ENCODE results near the gene PPP1R14B. TPM values are rescaled to one million over a fixed set of nuclear protein-coding genes. Genes with fewer than 3 reads are reported as not detected.

PPP1R14B gene
- total RNA-seq, 4 donors from 2014 or later, result 178 to 230 (median 203) TPM

DNA sequence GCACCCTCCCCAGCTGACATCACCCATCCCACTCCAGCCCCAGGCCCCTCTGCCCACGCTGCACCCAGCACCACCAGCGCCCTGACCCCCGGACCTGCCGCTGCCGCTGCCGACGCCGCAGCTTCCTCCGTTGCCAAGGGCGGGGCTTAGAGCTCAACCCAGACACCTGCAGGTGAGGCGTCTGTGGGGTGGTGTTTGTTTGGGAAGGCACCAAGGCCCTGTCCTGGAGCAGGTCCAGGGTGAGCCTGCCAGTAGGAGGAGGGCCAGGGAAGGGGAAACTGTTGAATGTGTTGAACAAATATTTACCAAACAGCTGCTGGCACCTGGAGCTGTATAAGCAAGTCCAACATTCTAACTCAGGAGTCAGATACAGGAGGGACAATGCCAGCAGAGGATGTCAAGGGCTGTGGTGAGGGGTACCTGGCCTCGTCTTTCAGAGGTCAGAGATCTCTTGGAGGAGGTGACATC, 9.2 kb downstream of the PPP1R14B start:
- intact Hi-C loops (cut with DNase I; ENCODE audit: low total_unique reads), result no loop called here
- DNase-seq (ENCODE audit: low spot score in 2 of 2), result no peak
- TF ChIP-seq, protein P1, sequence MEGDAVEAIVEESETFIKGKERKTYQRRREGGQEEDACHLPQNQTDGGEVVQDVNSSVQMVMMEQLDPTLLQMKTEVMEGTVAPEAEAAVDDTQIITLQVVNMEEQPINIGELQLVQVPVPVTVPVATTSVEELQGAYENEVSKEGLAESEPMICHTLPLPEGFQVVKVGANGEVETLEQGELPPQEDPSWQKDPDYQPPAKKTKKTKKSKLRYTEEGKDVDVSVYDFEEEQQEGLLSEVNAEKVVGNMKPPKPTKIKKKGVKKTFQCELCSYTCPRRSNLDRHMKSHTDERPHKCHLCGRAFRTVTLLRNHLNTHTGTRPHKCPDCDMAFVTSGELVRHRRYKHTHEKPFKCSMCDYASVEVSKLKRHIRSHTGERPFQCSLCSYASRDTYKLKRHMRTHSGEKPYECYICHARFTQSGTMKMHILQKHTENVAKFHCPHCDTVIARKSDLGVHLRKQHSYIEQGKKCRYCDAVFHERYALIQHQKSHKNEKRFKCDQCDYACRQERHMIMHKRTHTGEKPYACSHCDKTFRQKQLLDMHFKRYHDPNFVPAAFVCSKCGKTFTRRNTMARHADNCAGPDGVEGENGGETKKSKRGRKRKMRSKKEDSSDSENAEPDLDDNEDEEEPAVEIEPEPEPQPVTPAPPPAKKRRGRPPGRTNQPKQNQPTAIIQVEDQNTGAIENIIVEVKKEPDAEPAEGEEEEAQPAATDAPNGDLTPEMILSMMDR (IDR thresholded peaks at IDR 0.05), result no peak
- TF ChIP-seq POLR2A (IDR thresholded peaks at IDR 0.05), result no peak
- WGBS, 2 donors, result 48 to 67% methylated on average over 6 to 12 of the region's 12 CpGs
- no peak overlapping the region for H3K4me3 ChIP-seq (ENCODE audit: low read depth, poor library complexity, severe bottlenecking)

GRCh38 chr11:64235437-64236161, 11.1 kb downstream of the PPP1R14B start:
- DNase-seq (ENCODE audit: low spot score in 2 of 2), result no peak
- TF ChIP-seq POLR2A (IDR thresholded peaks at IDR 0.05), result no peak
- TF ChIP-seq, protein P1 (IDR thresholded peaks at IDR 0.05), result no peak
- intact Hi-C loops (cut with DNase I; ENCODE audit: low total_unique reads), result no loop called here
- peak overlapping the region; percentile 44 for H3K4me3 ChIP-seq (ENCODE audit: low read depth, poor library complexity, severe bottlenecking)
- 72 to 77% methylated on average over 12 of the region's 12 CpGs for WGBS, 2 donors

GRCh38 chr11:64234647-64235379, 11.9 kb downstream of the PPP1R14B start:
- no peak for DNase-seq (ENCODE audit: low spot score in 2 of 2)
- H3K4me3 ChIP-seq (ENCODE audit: low read depth, poor library complexity, severe bottlenecking), result peak overlapping the region; percentile 44
- no peak for TF ChIP-seq POLR2A (IDR thresholded peaks at IDR 0.05)
- TF ChIP-seq, protein P1 (IDR thresholded peaks at IDR 0.05), result no peak
- 1 to 7% methylated on average over 10 to 15 of the region's 80 CpGs for WGBS, 2 donors
- intact Hi-C loops (cut with DNase I; ENCODE audit: low total_unique reads), result no loop called here

DNA sequence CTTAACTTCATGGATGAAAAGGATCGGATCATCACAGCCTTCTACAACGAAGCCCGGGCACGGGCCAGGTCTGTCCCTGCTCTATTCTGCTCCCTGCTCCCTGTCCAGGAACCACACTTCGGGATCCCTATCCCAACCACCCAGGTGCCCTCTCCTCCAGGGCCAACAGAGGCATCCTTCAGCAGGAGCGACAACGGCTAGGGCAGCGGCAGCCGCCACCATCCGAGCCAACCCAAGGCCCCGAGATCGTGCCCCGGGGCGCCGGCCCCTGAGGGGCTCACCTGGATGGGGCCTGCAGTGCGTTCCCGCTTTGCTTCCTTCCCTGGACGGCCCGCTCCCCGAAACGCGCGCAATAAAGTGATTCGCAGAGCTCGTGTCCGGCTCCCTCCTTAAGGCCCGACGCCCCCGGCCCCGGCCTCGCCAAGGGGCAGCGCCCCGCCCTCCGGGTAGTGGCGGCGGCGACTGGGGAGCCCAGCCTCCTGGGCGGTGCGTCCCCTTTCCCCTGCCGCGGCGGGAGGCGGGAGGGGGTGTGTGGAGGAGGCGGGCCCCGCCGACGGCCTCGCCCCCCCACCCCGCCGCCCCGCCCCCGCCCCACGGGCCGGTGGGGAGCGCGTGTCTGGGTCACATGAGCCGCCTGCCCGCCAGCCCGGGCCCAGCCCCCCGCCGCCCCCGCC, 12.7 kb downstream of the PPP1R14B start, which contains the start of gene VEGFB:
Gene VEGFB (plus strand): TSS at position 672 of the 674 bp plus-strand sequence. CDS start 250 bp downstream, outside the sequence.
- H3K4me3 ChIP-seq (ENCODE audit: low read depth, poor library complexity, severe bottlenecking), result peak within 1 kb of the TSS; percentile 44
- WGBS, 2 donors, result 3 to 5% methylated on average over 11 to 42 of the region's 62 CpGs
- intact Hi-C loops (cut with DNase I; ENCODE audit: low total_unique reads), result no loop called here
- DNase-seq (ENCODE audit: low spot score in 2 of 2), result peak in 1 of 2 donors; percentile 94
- TF ChIP-seq, protein P1 (IDR thresholded peaks at IDR 0.05), result no peak
- TF ChIP-seq POLR2A (IDR thresholded peaks at IDR 0.05), result no peak

DNA sequence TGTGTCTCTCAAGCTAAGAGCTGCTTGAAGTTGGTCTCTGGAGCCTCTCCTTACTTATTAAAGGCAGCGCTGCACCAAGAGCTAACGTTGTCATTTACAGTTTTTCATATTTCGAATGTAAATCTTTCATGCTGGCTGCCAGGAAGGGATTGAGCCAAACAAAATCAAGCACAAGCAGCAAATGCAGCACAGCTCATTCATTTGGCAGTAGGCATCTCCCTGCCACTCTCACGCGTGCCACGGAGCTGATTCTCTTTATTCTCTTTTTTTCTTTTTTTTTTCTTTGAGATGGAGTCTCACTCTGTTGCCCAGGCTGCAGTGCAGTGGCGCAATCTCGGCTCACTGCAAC, 13.8 kb downstream of the PPP1R14B start:
- TF ChIP-seq, protein P1 (IDR thresholded peaks at IDR 0.05), result no peak
- TF ChIP-seq POLR2A (IDR thresholded peaks at IDR 0.05), result no peak
- intact Hi-C loops (cut with DNase I; ENCODE audit: low total_unique reads), result no loop called here
- WGBS, 2 donors, result 63 to 68% methylated on average over 8 of the region's 8 CpGs
- H3K4me3 ChIP-seq (ENCODE audit: low read depth, poor library complexity, severe bottlenecking), result no peak overlapping the region
- DNase-seq (ENCODE audit: low spot score in 2 of 2), result no peak

Data from lower leg skin (tissue), 4 donors.